Measurements from ENCODE around the gene ZNF750. TPM values are rescaled to one million over a fixed set of nuclear protein-coding genes. Genes with fewer than 3 reads are reported as not detected.
A peak's percentile ranks its signal among the peaks of the same experiment; 100 is the strongest.

ZNF750 gene
- polyA plus RNA-seq, 3 donors, result not detected

DNA sequence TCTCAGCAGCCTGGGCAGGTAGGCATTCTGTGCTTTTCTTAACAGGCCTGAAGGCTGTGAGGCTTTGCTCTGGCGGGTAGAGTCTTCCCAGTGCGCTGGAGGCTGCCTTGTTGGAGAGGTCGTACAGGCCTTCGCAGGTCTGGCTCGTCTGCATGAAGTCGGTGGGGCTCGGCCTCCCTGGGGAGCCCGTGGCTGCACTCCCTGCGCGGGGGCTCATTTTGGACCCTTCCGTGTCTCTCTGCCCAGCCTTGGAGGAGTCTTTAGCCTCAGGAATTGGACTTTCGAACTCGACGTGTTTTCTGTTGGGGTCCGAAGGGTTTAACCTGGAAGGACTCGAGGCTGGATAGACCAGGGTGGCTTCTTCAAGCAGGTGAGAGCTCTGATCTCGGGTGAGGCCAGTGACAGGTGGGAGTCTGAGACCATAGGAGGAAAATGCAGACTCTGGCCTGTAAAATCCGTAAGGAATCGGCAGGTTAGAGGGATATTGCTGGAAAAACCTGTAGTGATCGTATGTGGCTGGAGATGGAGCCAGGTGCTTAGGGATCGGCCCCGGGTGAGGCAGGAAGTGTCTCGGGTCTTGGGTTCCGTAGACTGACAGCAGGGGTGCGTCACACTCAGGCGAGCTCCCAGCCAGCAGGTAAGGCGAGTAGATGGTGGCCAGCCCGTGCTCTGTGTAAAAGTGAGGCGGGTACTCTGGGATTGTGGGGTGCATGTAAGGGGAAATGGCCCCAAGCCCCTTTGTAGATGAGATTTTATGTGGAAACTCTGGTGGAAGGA is 8.6 kb downstream of the ZNF750 start:
- TF ChIP-seq, protein P1, sequence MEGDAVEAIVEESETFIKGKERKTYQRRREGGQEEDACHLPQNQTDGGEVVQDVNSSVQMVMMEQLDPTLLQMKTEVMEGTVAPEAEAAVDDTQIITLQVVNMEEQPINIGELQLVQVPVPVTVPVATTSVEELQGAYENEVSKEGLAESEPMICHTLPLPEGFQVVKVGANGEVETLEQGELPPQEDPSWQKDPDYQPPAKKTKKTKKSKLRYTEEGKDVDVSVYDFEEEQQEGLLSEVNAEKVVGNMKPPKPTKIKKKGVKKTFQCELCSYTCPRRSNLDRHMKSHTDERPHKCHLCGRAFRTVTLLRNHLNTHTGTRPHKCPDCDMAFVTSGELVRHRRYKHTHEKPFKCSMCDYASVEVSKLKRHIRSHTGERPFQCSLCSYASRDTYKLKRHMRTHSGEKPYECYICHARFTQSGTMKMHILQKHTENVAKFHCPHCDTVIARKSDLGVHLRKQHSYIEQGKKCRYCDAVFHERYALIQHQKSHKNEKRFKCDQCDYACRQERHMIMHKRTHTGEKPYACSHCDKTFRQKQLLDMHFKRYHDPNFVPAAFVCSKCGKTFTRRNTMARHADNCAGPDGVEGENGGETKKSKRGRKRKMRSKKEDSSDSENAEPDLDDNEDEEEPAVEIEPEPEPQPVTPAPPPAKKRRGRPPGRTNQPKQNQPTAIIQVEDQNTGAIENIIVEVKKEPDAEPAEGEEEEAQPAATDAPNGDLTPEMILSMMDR (IDR thresholded peaks at IDR 0.05), result no peak
- peaks cover 0 to 2% (median 1%) of the 10 kb centered on the region in 3 donors for H3K27me3 Mint-ChIP-seq (ENCODE audit: low read depth in 3 of 3)
- peaks cover 6 to 33% of the 10 kb centered on the region in 2 donors for H3K36me3 ChIP-seq (replicated peaks in 1 of 2; ENCODE audit: control insufficient read depth in 1 of 2, insufficient read depth in 2 of 2, low read length in 2 of 2)
- peaks cover 34 to 49% of the 10 kb centered on the region in 2 donors for H3K36me3 Mint-ChIP-seq
- H3K27me3 ChIP-seq (ENCODE audit: control insufficient read depth in 2 of 2, insufficient read depth in 2 of 2, low read length in 2 of 2), result no peaks in the 10 kb centered on the region
- no peaks in the 10 kb centered on the region for H4K20me1 ChIP-seq (ENCODE audit: insufficient read depth, low read length)
- H3K27ac ChIP-seq (ENCODE audit: low read depth in 1 of 2, low read length in 2 of 2), result no peak overlapping the region
- no peak overlapping the region for H3K4me3 ChIP-seq (replicated peaks in 1 of 3; ENCODE audit: low read depth in 2 of 3, low read length in 3 of 3)
- peaks cover 15% of the 10 kb centered on the region for H3K4me1 Mint-ChIP-seq
- H3K4me3 Mint-ChIP-seq, result no peak overlapping the region
- peaks cover 0 to 3% (median 0%) of the 10 kb centered on the region in 7 donors for H3K9me3 Mint-ChIP-seq
- peaks cover 5 to 15% of the 10 kb centered on the region in 2 donors for H3K4me1 ChIP-seq (ENCODE audit: control insufficient read depth in 1 of 2, insufficient read depth in 2 of 2, low read length in 2 of 2)
- H3K9me3 ChIP-seq (replicated peaks in 1 of 2; ENCODE audit: control insufficient read depth in 1 of 2, insufficient read depth in 1 of 2, low read length in 2 of 2), result no peaks in the 10 kb centered on the region
- H3K27ac Mint-ChIP-seq, result peak overlapping the region in 1 of 7 donors; percentile 14
- H3K79me2 ChIP-seq (ENCODE audit: insufficient read depth, low read length), result no peaks in the 10 kb centered on the region
- H3K4me2 ChIP-seq (replicated peaks; ENCODE audit: extremely low read depth, low read length, poor library complexity, severe bottlenecking), result no peak overlapping the region
- 98% methylated on average over 29 of the region's 29 CpGs for WGBS (ENCODE audit: insufficient coverage)
- H3K9ac ChIP-seq (ENCODE audit: insufficient read depth, low read length, poor library complexity, severe bottlenecking), result no peak overlapping the region
- intact Hi-C loops (cut with micrococcal nuclease), result no loop called here
- no peak overlapping the region for H2AFZ ChIP-seq (ENCODE audit: insufficient read depth, low read depth, low read length, poor library complexity, severe bottlenecking)
- DNase-seq, result no peak

DNA sequence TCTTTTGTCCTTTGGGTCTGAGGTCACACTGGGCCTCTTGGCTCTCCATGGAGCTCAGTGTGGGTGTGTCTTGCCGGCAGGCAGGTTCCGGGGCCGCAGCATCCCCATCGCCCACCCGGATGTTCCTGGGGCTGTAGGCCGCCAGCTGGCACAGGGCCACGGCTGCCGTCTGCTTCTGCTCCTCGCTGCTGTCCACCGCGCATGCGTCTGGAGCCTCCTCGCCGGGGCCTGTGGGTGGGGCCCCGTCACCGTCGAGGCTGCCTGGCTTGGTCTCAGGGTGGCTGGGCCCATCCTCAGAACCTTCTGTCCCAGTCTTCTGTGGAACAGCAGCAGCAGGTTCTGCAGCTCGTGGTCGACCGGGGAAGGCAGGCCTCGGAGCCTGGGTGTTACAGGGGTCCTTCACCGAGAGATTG is 9.6 kb downstream of the ZNF750 start:
- H3K27me3 Mint-ChIP-seq (ENCODE audit: low read depth in 3 of 3), result peaks cover 0 to 2% (median 1%) of the 10 kb centered on the region in 3 donors
- H3K79me2 ChIP-seq (ENCODE audit: insufficient read depth, low read length), result no peaks in the 10 kb centered on the region
- H3K27ac ChIP-seq (ENCODE audit: low read depth in 1 of 2, low read length in 2 of 2), result no peak overlapping the region
- intact Hi-C loops (cut with micrococcal nuclease), result no loop called here
- TF ChIP-seq, protein P1 (IDR thresholded peaks at IDR 0.05), result no peak
- no peak for DNase-seq
- H2AFZ ChIP-seq (ENCODE audit: insufficient read depth, low read depth, low read length, poor library complexity, severe bottlenecking), result no peak overlapping the region
- 94% methylated on average over 20 of the region's 22 CpGs for WGBS (ENCODE audit: insufficient coverage)
- H3K4me2 ChIP-seq (replicated peaks; ENCODE audit: extremely low read depth, low read length, poor library complexity, severe bottlenecking), result no peak overlapping the region
- peaks cover 34 to 44% of the 10 kb centered on the region in 2 donors for H3K36me3 Mint-ChIP-seq
- H3K27ac Mint-ChIP-seq, result no peak overlapping the region
- no peak overlapping the region for H3K4me3 ChIP-seq (replicated peaks in 1 of 3; ENCODE audit: low read depth in 2 of 3, low read length in 3 of 3)
- peaks cover 6 to 33% of the 10 kb centered on the region in 2 donors for H3K36me3 ChIP-seq (replicated peaks in 1 of 2; ENCODE audit: control insufficient read depth in 1 of 2, insufficient read depth in 2 of 2, low read length in 2 of 2)
- no peaks in the 10 kb centered on the region for H3K9me3 ChIP-seq (replicated peaks in 1 of 2; ENCODE audit: control insufficient read depth in 1 of 2, insufficient read depth in 1 of 2, low read length in 2 of 2)
- H4K20me1 ChIP-seq (ENCODE audit: insufficient read depth, low read length), result no peaks in the 10 kb centered on the region
- peaks cover 0 to 3% (median 0%) of the 10 kb centered on the region in 7 donors for H3K9me3 Mint-ChIP-seq
- H3K27me3 ChIP-seq (ENCODE audit: control insufficient read depth in 2 of 2, insufficient read depth in 2 of 2, low read length in 2 of 2), result no peaks in the 10 kb centered on the region
- no peak overlapping the region for H3K9ac ChIP-seq (ENCODE audit: insufficient read depth, low read length, poor library complexity, severe bottlenecking)
- peaks cover 0 to 5% of the 10 kb centered on the region in 2 donors for H3K4me1 ChIP-seq (ENCODE audit: control insufficient read depth in 1 of 2, insufficient read depth in 2 of 2, low read length in 2 of 2)
- H3K4me3 Mint-ChIP-seq, result no peak overlapping the region
- H3K4me1 Mint-ChIP-seq, result peaks cover 5% of the 10 kb centered on the region
